Activated T-cell treated with anti-CD3 and anti-CD28 coated beads, Interleukin-2, amount 50 U/mL, for 24 hours (primary cell): ENCODE measurements around the gene TGM3.

Source experiments
- DNase-seq: peaks from one replicate; pipeline ENCODE4 v3.0.0-alpha.2; 2020
- H3K27ac Mint-ChIP-seq: 2 replicates; pipeline ENCODE4 v1.8.0; 2020; ENCODE audit warnings: mild to moderate bottlenecking, mixed read lengths
- H3K27me3 Mint-ChIP-seq: 2 replicates; pipeline ENCODE4 v1.8.0; 2020; ENCODE audit warnings: mixed read lengths
- H3K36me3 Mint-ChIP-seq: 2 replicates; pipeline ENCODE4 v1.8.0; 2020; ENCODE audit warnings: low read depth, mixed read lengths
- H3K4me1 Mint-ChIP-seq: 2 replicates; pipeline ENCODE4 v1.8.0; 2020; ENCODE audit warnings: low read depth, mixed read lengths
- H3K4me3 Mint-ChIP-seq: 2 replicates; pipeline ENCODE4 v1.8.0; 2020; ENCODE audit warnings: mild to moderate bottlenecking, moderate library complexity, mixed read lengths
- H3K9me3 Mint-ChIP-seq: 2 replicates; pipeline ENCODE4 v1.8.0; 2020; ENCODE audit warnings: mixed read lengths

The TGM3 gene

GRCh38 chr20:2381303-2381702, 85.5 kb downstream of the TGM3 start:
- Mint-ChIP-seq H3K9me3 (no peaks in the 10 kb centered on the region), H3K4me1 (peaks cover 25% of the 10 kb centered on the region), H3K27ac (no peak overlapping the region), H3K4me3 (no peak overlapping the region), H3K27me3 (peaks cover 10% of the 10 kb centered on the region), H3K36me3 (no peaks in the 10 kb centered on the region)
- DNase-seq: no peak

GRCh38 chr20:2382833-2383232, 87.0 kb downstream of the TGM3 start:
- H3K27me3 Mint-ChIP-seq: peaks cover 4% of the 10 kb centered on the region
- no peak overlapping the region for H3K4me3 Mint-ChIP-seq
- H3K4me1 Mint-ChIP-seq: peaks cover 28% of the 10 kb centered on the region

GRCh38 chr20:2385026-2385425, 89.2 kb downstream of the TGM3 start:
- H3K4me3 Mint-ChIP-seq: no peak overlapping the region
- no peaks in the 10 kb centered on the region for H3K36me3 Mint-ChIP-seq
- peaks cover 13% of the 10 kb centered on the region for H3K9me3 Mint-ChIP-seq
- DNase-seq: no peak
- H3K4me1 Mint-ChIP-seq: peaks cover 12% of the 10 kb centered on the region
- peaks cover 2% of the 10 kb centered on the region for H3K27me3 Mint-ChIP-seq
- H3K27ac Mint-ChIP-seq: no peak overlapping the region

More at GRCh38 chr20:2382833-2383232, 87.0 kb downstream of the TGM3 start:
- DNase-seq: no peak
- Mint-ChIP-seq H3K36me3 (no peaks in the 10 kb centered on the region), H3K9me3 (peaks cover 6% of the 10 kb centered on the region), H3K27ac (no peak overlapping the region)

- Mint-ChIP-seq H3K9me3 (peaks cover 13% of the 10 kb centered on the region), H3K27ac (no peak overlapping the region), H3K27me3 (peaks cover 2% of the 10 kb centered on the region), H3K36me3 (no peaks in the 10 kb centered on the region), H3K4me1 (peaks cover 10% of the 10 kb centered on the region), H3K4me3 (no peak overlapping the region)
- DNase-seq: no peak
Measured at GRCh38 chr20:2385496-2385895, 89.7 kb downstream of the TGM3 start.

- Mint-ChIP-seq H3K9me3 (peaks cover 13% of the 10 kb centered on the region), H3K36me3 (no peaks in the 10 kb centered on the region), H3K4me1 (peaks cover 10% of the 10 kb centered on the region), H3K27ac (peak overlapping the region; percentile 48), H3K4me3 (no peak overlapping the region), H3K27me3 (peaks cover 2% of the 10 kb centered on the region)
- no peak for DNase-seq
Measured at GRCh38 chr20:2386516-2387179, 90.8 kb downstream of the TGM3 start.

GRCh38 chr20:2387180-2387577, 91.4 kb downstream of the TGM3 start:
- Mint-ChIP-seq H3K4me1 (peaks cover 10% of the 10 kb centered on the region), H3K27me3 (peaks cover 2% of the 10 kb centered on the region), H3K4me3 (no peak overlapping the region), H3K36me3 (no peaks in the 10 kb centered on the region), H3K9me3 (peaks cover 13% of the 10 kb centered on the region), H3K27ac (peak overlapping the region; percentile 48)
- DNase-seq: peak; percentile 72

GRCh38 chr20:2387580-2387979, 91.8 kb downstream of the TGM3 start:
- H3K27ac Mint-ChIP-seq: no peak overlapping the region
- no peak overlapping the region for H3K4me3 Mint-ChIP-seq
- H3K4me1 Mint-ChIP-seq: peaks cover 10% of the 10 kb centered on the region
- no peak for DNase-seq
- H3K27me3 Mint-ChIP-seq: peaks cover 2% of the 10 kb centered on the region
- no peaks in the 10 kb centered on the region for H3K36me3 Mint-ChIP-seq
- H3K9me3 Mint-ChIP-seq: peaks cover 13% of the 10 kb centered on the region
